ENCODE measurements around the gene OR51M1. TPM values are rescaled to one million over a fixed set of nuclear protein-coding genes. Genes with fewer than 3 reads are reported as not detected.

OR51M1 gene
- total RNA-seq, 1 experiment from 2014 or later = not detected

- BruUV-seq (replicated peaks) = no TSS peak
- ChIA-PET POLR2A (no interaction called here), CTCF (no interaction called here)
- intact Hi-C loops (cut with micrococcal nuclease; ENCODE audit: unreplicated experiment) = loop anchor here (1.0 to 5.0 kb wide), 4 partner anchors 176 to 755 kb away; partner anchors contain the start of gene OR52N2
- no peak overlapping the region for H3K4me3 ChIP-seq (ENCODE audit: low read depth in 2 of 2, low read length in 2 of 2)
- ATAC-seq (peak; percentile 99), DNase-seq (ENCODE audit: low read depth, low spot score) (peak; percentile 45)
- in situ Hi-C loops (cut with HindIII; ENCODE audit: low pct_unique_long_range_greater_than_20kb, low sequenced_read_pairs) = no loop called here
- TF ChIP-seq CTCF (IDR thresholded peaks at IDR 0.05) (peak; percentile 88), SIN3A (IDR thresholded peaks at IDR 0.05; ENCODE audit: borderline replicate concordance, insufficient read depth, low read depth, low read length) (no peak)
- H3K27ac ChIP-seq (ENCODE audit: low read length) = no peak overlapping the region
- no peaks in the 10 kb centered on the region for H3K27me3 ChIP-seq (ENCODE audit: control insufficient read depth, insufficient read depth, low read length)
- no peaks in the 10 kb centered on the region for H3K36me3 ChIP-seq (ENCODE audit: control insufficient read depth, insufficient read depth, low read length)
- no peaks in the 10 kb centered on the region for H3K4me1 ChIP-seq (ENCODE audit: control insufficient read depth, insufficient read depth, low read length)
- no peaks in the 10 kb centered on the region for H3K9me3 ChIP-seq (ENCODE audit: control insufficient read depth, insufficient read depth, low read depth, low read length)
Observed at GRCh38 chr11:5380740-5381342, 2.8 kb upstream of the OR51M1 start.

- POLR2A ChIA-PET = no interaction called here
- in situ Hi-C loops (cut with HindIII; ENCODE audit: low pct_unique_long_range_greater_than_20kb, low sequenced_read_pairs) = no loop called here
- H3K27ac ChIP-seq (ENCODE audit: low read length) = no peak overlapping the region
Observed at GRCh38 chr11:5384335-5384734, 723 bp downstream of the OR51M1 start.

More at GRCh38 chr11:5384335-5384734, 723 bp downstream of the OR51M1 start:
- ATAC-seq (no peak), DNase-seq (ENCODE audit: low read depth, low spot score) (no peak)
- Histone ChIP-seq H3K36me3 (ENCODE audit: control insufficient read depth, insufficient read depth, low read length) (no peaks in the 10 kb centered on the region), H3K4me3 (ENCODE audit: low read depth in 2 of 2, low read length in 2 of 2) (no peak overlapping the region), H3K4me1 (ENCODE audit: control insufficient read depth, insufficient read depth, low read length) (no peaks in the 10 kb centered on the region), H3K9me3 (ENCODE audit: control insufficient read depth, insufficient read depth, low read depth, low read length) (no peaks in the 10 kb centered on the region), H3K27me3 (ENCODE audit: control insufficient read depth, insufficient read depth, low read length) (no peaks in the 10 kb centered on the region)
- no TSS peak for BruUV-seq (replicated peaks)
- intact Hi-C loops (cut with micrococcal nuclease; ENCODE audit: unreplicated experiment) = loop anchor here (5.0 kb wide), 1 partner anchor 423 kb away; the partner anchor contains the start of gene OR52N2
- no peak for TF ChIP-seq REST (IDR thresholded peaks at IDR 0.05; ENCODE audit: insufficient read depth in 1 of 2, low read depth in 2 of 2, low read length in 1 of 2)
- TF ChIP-seq SIN3A (IDR thresholded peaks at IDR 0.05; ENCODE audit: borderline replicate concordance, insufficient read depth, low read depth, low read length) = no peak
- no peak for TF ChIP-seq POLR2AphosphoS5 (IDR thresholded peaks at IDR 0.05; ENCODE audit: low read depth, low read length)
- no peak for TF ChIP-seq CTCF (IDR thresholded peaks at IDR 0.05)
- no peak for TF ChIP-seq TCF7L2 (IDR thresholded peaks at IDR 0.05; ENCODE audit: low read depth, low read length)
- CTCF ChIA-PET = no interaction called here

All from Panc1 (cell line).